GM23248 (cell line): ENCODE data around the gene NBEA. TPM values are rescaled to one million over a fixed set of nuclear protein-coding genes. Genes with fewer than 3 reads are reported as not detected.

Experiments used
- DNase-seq: peaks from one replicate; pipeline ENCODE4 v3.0.0-alpha.2; 2015
- H2AFZ ChIP-seq: fragments of 200-600 bp; sonication (generic); 2 replicates; pipeline ENCODE4 v1.6.1; 2016; ENCODE audit warnings: antibody characterized with exemption
- H3F3A ChIP-seq: fragments of 200-600 bp; sonication (generic); 2 replicates; pipeline ENCODE4 v1.6.1; 2016; ENCODE audit warnings: mild to moderate bottlenecking, antibody characterized with exemption, mixed run types; ENCODE audit not compliant: insufficient read depth
- H3K27ac ChIP-seq: fragments of 200-600 bp; sonication (generic); 2 replicates; pipeline ENCODE4 v1.5.1; 2016; ENCODE audit warnings: mild to moderate bottlenecking
- H3K27me3 ChIP-seq: fragments of 200-600 bp; sonication (generic); replicated peaks from 2 replicates; pipeline ENCODE4 v1.6.1; 2016; ENCODE audit warnings: mild to moderate bottlenecking; ENCODE audit not compliant: insufficient read depth
- H3K36me3 ChIP-seq: fragments of 200-600 bp; sonication (generic); 2 replicates; pipeline ENCODE4 v1.6.1; 2016; ENCODE audit warnings: low read depth, mild to moderate bottlenecking
- H3K4me1 ChIP-seq: fragments of 200-600 bp; sonication (generic); 2 replicates; pipeline ENCODE4 v1.6.1; 2016; ENCODE audit warnings: mild to moderate bottlenecking; ENCODE audit not compliant: insufficient read depth
- H3K4me2 ChIP-seq: fragments of 200-600 bp; sonication (generic); one replicate; pipeline ENCODE4 v1.6.1; 2016; ENCODE audit warnings: mild to moderate bottlenecking; ENCODE audit not compliant: unreplicated experiment
- H3K4me3 ChIP-seq: fragments of 200-600 bp; sonication (generic); 2 replicates; pipeline ENCODE4 v1.5.1; 2016; ENCODE audit warnings: mild to moderate bottlenecking
- H3K79me2 ChIP-seq: fragments of 200-600 bp; sonication (generic); 2 replicates; pipeline ENCODE4 v1.6.1; 2016; ENCODE audit warnings: mild to moderate bottlenecking; ENCODE audit not compliant: insufficient read depth
- H3K9ac ChIP-seq: fragments of 200-600 bp; sonication (generic); 2 replicates; pipeline ENCODE4 v1.6.1; 2016; ENCODE audit warnings: mild to moderate bottlenecking
- H3K9me2 ChIP-seq: fragments of 200-600 bp; sonication (generic); 2 replicates; pipeline ENCODE4 v1.6.1; 2016; ENCODE audit warnings: mixed run types, mild to moderate bottlenecking, moderate library complexity; ENCODE audit not compliant: insufficient read depth
- H3K9me3 ChIP-seq: fragments of 200-600 bp; sonication (generic); one replicate; pipeline ENCODE4 v1.6.1; 2017; ENCODE audit warnings: low read depth
- H4K20me1 ChIP-seq: fragments of 200-600 bp; sonication (generic); 2 replicates; pipeline ENCODE4 v1.6.0; 2016; ENCODE audit not compliant: insufficient read depth
- EZH2 ChIP-seq: fragments of 200-600 bp; sonication (generic); IDR thresholded peaks from 2 replicates; pipeline ENCODE4 v1.6.1; 2018; ENCODE audit warnings: antibody characterized with exemption, mild to moderate bottlenecking; ENCODE audit not compliant: insufficient read depth, poor library complexity, severe bottlenecking
- EZH2phosphoT487 ChIP-seq: fragments of 200-600 bp; sonication (generic); IDR thresholded peaks from 2 replicates; pipeline ENCODE4 v1.6.1; 2018; ENCODE audit warnings: antibody characterized with exemption, moderate library complexity, mild to moderate bottlenecking, low read depth; ENCODE audit not compliant: insufficient read depth
- WGBS, 2 experiments: methylation state at CpG; one replicate each; pipeline ENCODE4 v1.1.6; 2015 to 2017; ENCODE audit warnings: low lambda C conversion rate in 2 of 2, low coverage in 1 of 2; ENCODE audit errors: missing lambda C conversion rate in 2 of 2; 5-methylcytosine and 5-hydroxymethylcytosine counted together
- in situ Hi-C: fragments of 300-500 bp; cut with MboI; formaldehyde crosslinking; loops from 2 replicates; pipeline ENCODE4 v1.15.0; 2020
- polyA plus RNA-seq: library from polyadenylated mRNA; unstranded; fragments of >200 nt; fragmentation: Nextera tagmentation; extraction: Ambion mirVana; gene quantifications from 2 replicates; pipeline ENCODE4 v1.2.1, GENCODE V29; 2016
- total RNA-seq: library from RNA; depleted of rRNA; stranded (reverse); fragments of >200 nt; shearing (Covaris generic); gene quantifications from 2 replicates; pipeline ENCODE4 v1.2.3, GENCODE V29; 2014

NBEA gene
- total and polyA plus RNA-seq, 2 experiments from 2014 or later, result 1.9 to 3.7 TPM

GRCh38 chr13:35332134-35332533 is 390.1 kb downstream of the NBEA start:
- Histone ChIP-seq H3K27me3 (no peaks in the 10 kb centered on the region), H3K36me3 (no peaks in the 10 kb centered on the region), H3K4me3 (no peak overlapping the region), H3K9me3 (no peaks in the 10 kb centered on the region), H2AFZ (no peak overlapping the region), H3F3A (no peaks in the 10 kb centered on the region), H3K79me2 (no peaks in the 10 kb centered on the region), H3K9me2 (no peaks in the 10 kb centered on the region; the same call in 1 of the 2 replicates), H3K9ac (no peak overlapping the region), H3K27ac (no peak overlapping the region), H4K20me1 (no peaks in the 10 kb centered on the region), H3K4me2 (no peak overlapping the region), H3K4me1 (no peaks in the 10 kb centered on the region)
- WGBS, 2 experiments, result 84 to 91% methylated on average over 3 of the region's 3 CpGs
- in situ Hi-C loops, result no loop called here
- TF ChIP-seq EZH2, result no peak
- DNase-seq, result no peak

- Histone ChIP-seq H3K27ac (no peak overlapping the region), H3K9ac (no peak overlapping the region), H3K4me3 (no peak overlapping the region), H2AFZ (no peak overlapping the region), H3F3A (no peaks in the 10 kb centered on the region), H3K36me3 (no peaks in the 10 kb centered on the region), H3K4me2 (no peak overlapping the region), H3K79me2 (no peaks in the 10 kb centered on the region), H3K27me3 (no peaks in the 10 kb centered on the region), H3K4me1 (no peaks in the 10 kb centered on the region), H4K20me1 (no peaks in the 10 kb centered on the region), H3K9me2 (no peaks in the 10 kb centered on the region; the same call in 1 of the 2 replicates), H3K9me3 (no peaks in the 10 kb centered on the region)
- WGBS, 2 experiments, result 82 to 83% methylated on average over 3 of the region's 3 CpGs
- in situ Hi-C loops, result no loop called here
- TF ChIP-seq EZH2 (no peak), EZH2phosphoT487 (no peak)
- no peak for DNase-seq
These were observed 391.1 kb downstream of the NBEA start for GRCh38 chr13:35333157-35333556.

GRCh38 chr13:35342440-35342839 is 400.4 kb downstream of the NBEA start:
- no peak overlapping the region for H3K9ac ChIP-seq
- H3K4me3 ChIP-seq, result no peak overlapping the region
- no peaks in the 10 kb centered on the region; the same call in 1 of the 2 replicates for H3K9me2 ChIP-seq
- no peaks in the 10 kb centered on the region for H4K20me1 ChIP-seq
- no peak for TF ChIP-seq EZH2
- TF ChIP-seq EZH2phosphoT487, result no peak
- H2AFZ ChIP-seq, result no peak overlapping the region
- H3K9me3 ChIP-seq, result no peaks in the 10 kb centered on the region
- in situ Hi-C loops, result no loop called here
- no peaks in the 10 kb centered on the region for H3K79me2 ChIP-seq
- H3K4me2 ChIP-seq, result no peak overlapping the region
- no peaks in the 10 kb centered on the region for H3K27me3 ChIP-seq
- no peaks in the 10 kb centered on the region for H3K36me3 ChIP-seq
- no peaks in the 10 kb centered on the region for H3F3A ChIP-seq
- H3K27ac ChIP-seq, result no peak overlapping the region
- no peaks in the 10 kb centered on the region for H3K4me1 ChIP-seq
- 58 to 71% methylated on average over 1 of the region's 1 CpG for WGBS, 2 experiments
- no peak for DNase-seq

- Histone ChIP-seq H2AFZ (no peak overlapping the region), H3K36me3 (no peaks in the 10 kb centered on the region), H3K9me2 (no peaks in the 10 kb centered on the region; the same call in 1 of the 2 replicates), H3K9ac (no peak overlapping the region), H3K79me2 (no peaks in the 10 kb centered on the region), H3K4me3 (no peak overlapping the region), H3K27me3 (no peaks in the 10 kb centered on the region), H3K4me1 (no peaks in the 10 kb centered on the region), H3K9me3 (no peaks in the 10 kb centered on the region), H4K20me1 (no peaks in the 10 kb centered on the region), H3F3A (no peaks in the 10 kb centered on the region), H3K4me2 (no peak overlapping the region), H3K27ac (no peak overlapping the region)
- TF ChIP-seq EZH2phosphoT487 (no peak), EZH2 (no peak)
- in situ Hi-C loops, result no loop called here
- 98% methylated on average over 3 of the region's 3 CpGs for WGBS, 2 experiments
- DNase-seq, result no peak
These were observed 401.3 kb downstream of the NBEA start for GRCh38 chr13:35343417-35343816.

- no peak overlapping the region for H2AFZ ChIP-seq
- H3K36me3 ChIP-seq, result no peaks in the 10 kb centered on the region
- H3K27ac ChIP-seq, result no peak overlapping the region
- no peaks in the 10 kb centered on the region for H3K9me3 ChIP-seq
- no peak overlapping the region for H3K4me3 ChIP-seq
- no peaks in the 10 kb centered on the region for H3F3A ChIP-seq
- H3K79me2 ChIP-seq, result no peaks in the 10 kb centered on the region
- no peaks in the 10 kb centered on the region for H3K4me1 ChIP-seq
- H3K27me3 ChIP-seq, result no peaks in the 10 kb centered on the region
- in situ Hi-C loops, result no loop called here
- no peak overlapping the region for H3K4me2 ChIP-seq
- no peaks in the 10 kb centered on the region; the same call in 1 of the 2 replicates for H3K9me2 ChIP-seq
- no peak for DNase-seq
- TF ChIP-seq EZH2phosphoT487 (no peak), EZH2 (no peak)
- 83 to 87% methylated on average over 2 of the region's 2 CpGs for WGBS, 2 experiments
- no peaks in the 10 kb centered on the region for H4K20me1 ChIP-seq
- no peak overlapping the region for H3K9ac ChIP-seq
These were observed 403.9 kb downstream of the NBEA start for GRCh38 chr13:35345992-35346391.
